Activated effector memory CD4-positive, alpha-beta T cell treated with Interleukin-2 at 50 U/mL for 16 hours (primary cell): Measurements from ENCODE around the gene ME2.
"Not testable (repeated sequence)": the region's sequence is repeated elsewhere in the genome, so short reads cannot be mapped to it uniquely, and the experiment has no call there.

ENCODE experiments used
- DNase-seq: peaks from one replicate; pipeline ENCODE4 v3.0.0-alpha.2; 2020

ME2 gene

DNA sequence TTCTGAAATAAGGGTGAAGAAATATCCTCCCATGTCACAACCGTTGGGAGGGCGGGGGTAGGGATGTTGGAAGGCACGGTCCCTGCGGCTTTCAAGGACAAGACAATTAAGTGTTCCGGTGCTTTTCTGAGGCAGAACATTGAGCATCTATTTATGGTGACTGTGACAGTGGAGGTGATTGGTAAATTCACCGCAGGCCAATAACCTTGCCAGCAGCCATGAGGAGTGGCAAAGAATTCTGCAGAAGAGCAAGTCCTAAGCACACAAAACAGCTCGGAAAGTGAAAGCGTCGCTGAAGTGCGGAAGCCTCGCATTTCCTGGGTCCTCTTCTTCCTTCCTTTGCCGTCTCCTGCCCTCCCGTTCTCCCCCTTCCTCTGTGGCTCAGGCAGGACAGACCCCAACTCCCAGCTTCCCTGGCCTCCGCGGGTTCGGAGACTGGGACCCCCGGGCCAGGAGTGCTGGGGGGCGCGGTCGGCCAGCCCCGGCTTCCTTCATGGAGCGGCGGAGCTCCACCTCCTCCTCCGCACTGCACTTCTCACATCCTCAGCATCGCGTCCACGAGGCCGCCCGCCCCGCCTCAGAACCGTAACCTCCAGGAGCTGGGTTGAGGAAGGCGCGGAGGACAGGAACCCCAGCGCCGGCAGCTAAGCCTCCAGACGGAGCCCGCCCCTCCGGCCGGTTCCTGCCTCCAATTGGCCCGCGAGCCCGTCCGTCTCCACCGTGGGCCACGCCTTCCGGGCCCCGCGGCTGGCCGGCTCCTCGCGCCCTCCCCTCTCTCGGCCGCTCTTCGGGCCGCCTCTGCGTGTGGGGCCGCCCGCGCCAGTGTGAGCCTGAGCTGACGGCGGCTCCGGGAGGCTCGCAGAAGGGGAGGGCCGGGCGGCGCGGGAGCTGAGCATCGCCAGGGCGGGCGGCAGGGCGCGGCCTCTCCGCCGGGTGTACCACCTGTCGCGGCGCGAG lies at the start of gene ME2:
ME2 (plus strand) TSS at position 774 of the 957 bp plus-strand sequence. CDS start 16,703 bp downstream, outside the sequence.
- peak; percentile 87 for DNase-seq

DNA sequence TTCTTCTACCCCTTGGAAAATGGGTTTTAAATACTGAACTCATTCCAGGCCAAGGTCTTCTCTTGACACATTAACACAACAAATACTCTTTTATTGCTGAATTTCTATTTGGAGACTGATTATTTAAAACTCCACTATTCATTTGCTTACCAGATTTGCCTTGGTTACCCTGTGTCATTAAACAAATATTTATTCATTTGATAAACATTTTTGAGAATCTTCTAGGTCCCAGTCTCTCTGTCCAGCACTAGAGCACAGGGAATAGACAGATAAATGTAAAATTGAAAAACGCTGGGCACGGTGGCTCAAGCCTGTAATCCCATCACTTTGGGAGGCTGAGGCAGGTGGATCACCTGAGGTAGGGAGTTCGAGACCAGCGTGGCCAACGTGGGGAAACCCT lies 49.3 kb upstream of the ME2 start:
- DNase-seq: no peak

DNA sequence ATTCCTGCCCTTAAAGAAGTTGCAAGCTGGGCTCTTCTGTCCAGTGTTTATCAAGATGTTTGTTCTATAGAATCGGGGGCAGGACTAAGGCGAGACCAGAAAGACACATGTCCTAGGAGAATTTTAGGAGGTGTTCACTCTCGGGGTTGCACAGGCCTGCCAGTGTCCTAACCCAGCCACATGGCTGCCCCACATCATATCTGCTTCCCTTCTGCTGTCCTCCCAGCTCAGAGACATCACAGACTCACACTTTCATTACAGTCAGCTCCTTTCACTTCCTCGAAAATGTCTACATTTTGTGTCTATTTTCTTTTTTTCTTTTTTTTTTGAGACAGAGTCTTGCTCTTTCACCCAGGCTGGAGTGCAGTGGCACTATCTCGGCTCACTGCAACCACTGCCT lies 48.4 kb upstream of the ME2 start:
- no peak for DNase-seq

DNA sequence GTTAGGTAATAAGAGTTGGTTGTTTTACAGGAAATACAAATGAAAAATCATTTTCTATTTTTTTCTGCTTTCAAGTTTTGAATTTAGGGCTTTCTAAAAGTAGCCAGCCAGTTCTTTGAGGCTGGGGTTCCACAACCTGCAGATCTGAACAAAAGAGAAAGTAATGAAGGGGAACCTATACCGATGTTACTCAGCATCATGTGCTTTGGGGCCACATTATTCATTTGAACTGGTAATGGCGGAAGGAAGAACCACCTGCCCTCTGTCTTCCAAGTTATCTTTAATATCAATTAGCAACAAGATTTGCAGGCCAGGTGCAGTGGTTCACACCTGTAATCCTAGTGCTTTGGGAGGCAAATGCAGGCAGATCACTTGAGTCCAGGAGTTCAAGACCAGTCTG lies 46.2 kb upstream of the ME2 start:
- no peak for DNase-seq

DNA sequence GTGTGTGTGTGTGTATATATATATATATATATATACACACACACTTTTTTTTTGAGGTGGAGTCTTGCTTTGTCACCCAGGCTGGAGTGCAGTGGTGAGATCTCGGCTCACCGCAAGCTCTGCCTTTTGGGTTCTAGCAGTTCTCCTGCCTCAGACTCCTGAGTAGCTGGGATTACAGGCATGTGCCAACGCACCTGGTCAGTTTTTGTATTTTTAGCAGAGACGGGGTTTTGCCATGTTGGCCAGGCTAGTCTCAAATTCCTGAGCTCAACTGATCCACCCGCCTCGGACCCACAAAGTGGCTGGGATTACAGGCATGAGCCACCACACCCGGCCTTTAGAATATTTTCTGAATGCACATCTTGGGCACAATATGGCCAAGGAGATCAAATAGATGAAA lies 45.4 kb upstream of the ME2 start:
- not testable (repeated sequence) for DNase-seq

DNA sequence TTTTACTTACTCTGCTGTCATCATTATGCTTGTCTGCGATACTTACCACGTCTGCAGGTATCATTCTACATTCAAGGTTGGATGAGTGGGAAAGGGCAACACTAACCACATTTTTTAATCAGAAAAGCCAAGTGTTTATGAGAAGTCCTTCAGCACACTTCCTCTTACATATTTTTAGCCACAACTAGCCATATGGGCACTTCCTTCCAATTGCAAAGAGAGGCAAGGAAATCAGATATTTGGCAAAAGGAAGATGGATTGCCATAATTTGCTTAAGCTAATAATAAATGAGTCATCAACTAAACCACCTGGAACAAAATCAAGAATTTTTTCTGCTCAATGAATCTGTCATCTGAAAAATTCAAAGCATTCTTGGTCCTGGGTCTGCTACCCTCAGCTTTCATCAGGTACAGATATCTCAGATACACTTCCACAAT lies 42.4 kb upstream of the ME2 start:
- no peak for DNase-seq

DNA sequence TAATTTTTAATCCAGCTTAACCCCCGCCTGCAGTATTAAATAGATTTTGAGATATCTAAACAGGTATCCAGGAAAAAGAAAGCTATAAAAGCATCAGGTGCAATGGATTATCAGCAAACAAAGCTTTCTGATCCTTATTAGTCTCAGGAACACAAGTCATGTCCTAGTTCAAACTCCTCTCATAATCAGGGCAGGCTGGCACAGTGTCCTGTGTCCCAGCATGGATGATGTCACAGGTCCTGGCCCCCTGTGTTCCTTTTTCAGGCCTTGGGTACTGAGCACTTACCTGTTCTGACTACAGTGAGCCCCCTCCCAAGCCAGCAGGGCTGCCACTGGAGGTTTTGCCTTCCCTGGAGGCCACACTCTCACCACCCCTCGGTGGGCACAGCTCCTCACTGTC lies 39.6 kb upstream of the ME2 start:
- no peak for DNase-seq

DNA sequence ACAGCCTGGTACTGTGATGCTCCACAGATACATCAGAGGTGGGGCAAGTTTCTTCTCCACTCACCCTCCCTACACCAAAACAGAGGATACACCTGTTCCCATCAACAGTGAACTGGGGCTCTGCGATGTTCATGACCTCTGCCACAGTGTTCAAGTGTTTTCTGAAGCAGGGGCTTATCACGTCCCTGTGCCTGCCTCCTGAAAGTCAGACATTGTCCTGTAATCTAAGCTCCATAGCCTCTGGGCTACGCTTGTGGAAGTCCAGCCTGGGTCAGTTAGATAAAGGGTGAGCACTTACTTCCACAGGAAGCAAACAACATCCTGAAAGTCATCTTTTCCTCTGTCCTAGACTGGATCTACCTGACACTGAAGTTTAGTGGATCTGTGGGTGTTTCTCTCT lies 38.9 kb upstream of the ME2 start:
- no peak for DNase-seq

DNA sequence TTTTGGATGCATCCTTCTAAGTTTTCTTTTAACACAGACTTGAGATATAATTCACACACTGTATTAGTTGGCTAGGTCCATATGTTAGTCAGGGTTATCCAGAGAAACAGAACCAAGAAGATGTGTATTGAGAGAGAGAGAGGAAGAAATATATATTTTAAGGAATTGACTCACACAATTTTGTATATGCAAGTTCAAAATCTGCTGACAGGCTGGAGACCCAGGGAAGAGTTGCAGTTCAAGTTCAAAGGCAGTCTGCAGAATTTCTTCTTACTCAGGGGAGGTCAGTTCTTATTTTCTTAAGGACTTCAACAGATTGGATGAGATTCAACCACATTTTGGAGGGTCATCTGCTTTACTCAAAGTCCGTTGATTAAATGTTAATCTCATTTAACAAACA lies 36.1 kb upstream of the ME2 start:
- DNase-seq: no peak

DNA sequence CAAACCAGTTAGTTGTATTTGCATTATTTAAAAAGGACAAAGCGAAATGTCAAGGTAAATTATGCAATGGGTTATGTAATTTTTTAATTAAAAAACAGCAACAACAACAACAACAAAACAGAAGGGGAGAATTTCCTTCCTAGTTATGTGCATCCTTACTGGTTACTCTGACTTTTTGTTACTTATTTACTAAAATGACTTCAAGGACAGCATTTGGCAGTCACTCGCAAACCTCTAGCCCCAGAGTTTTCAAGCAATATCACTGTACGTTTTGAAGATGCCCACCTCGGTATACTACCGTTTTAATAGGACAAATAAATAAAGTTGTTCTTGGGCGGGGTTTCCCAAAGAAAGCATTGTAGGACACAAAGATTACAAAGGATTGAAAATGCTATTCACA lies 34.4 kb upstream of the ME2 start:
- no peak for DNase-seq

DNA sequence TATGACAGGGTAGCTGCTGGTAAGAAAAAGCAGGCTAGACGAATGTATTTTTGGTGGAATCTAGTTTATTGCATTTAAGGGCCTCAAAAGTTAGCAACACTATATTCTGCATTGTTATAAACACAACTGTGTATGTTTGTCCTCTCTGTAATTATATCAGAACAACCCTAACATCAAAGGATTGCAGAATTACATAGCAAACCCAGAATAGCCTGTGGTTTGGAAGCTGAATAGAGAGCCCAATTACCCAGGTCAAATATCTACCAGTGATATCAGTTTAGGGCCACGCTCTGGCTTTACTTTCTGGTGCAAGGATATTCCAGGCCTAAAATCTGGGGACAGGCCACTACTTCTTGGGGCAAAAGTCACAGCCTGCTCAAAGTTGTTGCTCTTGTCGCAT lies 34.0 kb upstream of the ME2 start:
- no peak for DNase-seq

DNA sequence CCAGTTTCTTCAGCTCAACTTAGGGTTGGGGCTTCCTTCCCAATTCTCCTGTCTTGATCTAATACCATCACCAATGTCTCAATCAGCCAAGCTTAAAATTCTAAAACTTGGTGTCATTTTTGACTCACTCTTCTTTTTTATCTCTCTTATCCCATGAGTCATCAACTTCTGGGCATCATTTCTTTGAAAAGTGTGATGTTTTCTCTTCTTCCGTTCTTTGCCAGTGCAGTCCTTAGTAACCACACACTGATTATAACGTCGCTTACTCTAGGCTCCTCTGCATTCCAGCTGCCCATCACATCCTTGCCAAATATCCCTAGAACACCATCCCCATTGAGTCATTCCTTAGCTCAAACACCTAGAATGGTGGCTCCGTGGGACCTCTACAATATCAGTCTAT lies 31.7 kb upstream of the ME2 start:
- DNase-seq: no peak

DNA sequence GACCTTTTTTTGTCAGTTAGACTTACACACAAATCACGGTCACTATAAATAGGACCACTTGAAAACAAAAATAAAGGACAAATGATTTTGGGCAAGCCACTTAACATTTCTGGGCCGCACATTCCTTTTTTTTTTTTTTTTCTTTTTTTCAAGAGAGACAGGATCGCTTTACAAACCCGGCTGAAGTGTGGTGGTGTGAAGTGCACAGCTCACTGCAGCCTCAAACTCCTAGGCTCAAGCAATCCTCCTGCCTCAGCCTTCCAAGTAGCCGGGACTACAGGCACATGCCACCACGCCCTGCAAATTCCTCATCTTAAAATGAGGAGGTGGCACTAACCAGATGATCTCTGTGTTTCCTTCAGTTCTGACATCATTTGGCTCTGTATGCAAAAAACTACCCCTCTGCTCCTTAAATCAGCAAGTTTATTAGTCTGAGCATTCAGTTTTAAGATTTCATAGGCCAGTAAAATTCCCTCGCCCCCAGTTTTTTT lies 30.8 kb upstream of the ME2 start:
- no peak for DNase-seq

DNA sequence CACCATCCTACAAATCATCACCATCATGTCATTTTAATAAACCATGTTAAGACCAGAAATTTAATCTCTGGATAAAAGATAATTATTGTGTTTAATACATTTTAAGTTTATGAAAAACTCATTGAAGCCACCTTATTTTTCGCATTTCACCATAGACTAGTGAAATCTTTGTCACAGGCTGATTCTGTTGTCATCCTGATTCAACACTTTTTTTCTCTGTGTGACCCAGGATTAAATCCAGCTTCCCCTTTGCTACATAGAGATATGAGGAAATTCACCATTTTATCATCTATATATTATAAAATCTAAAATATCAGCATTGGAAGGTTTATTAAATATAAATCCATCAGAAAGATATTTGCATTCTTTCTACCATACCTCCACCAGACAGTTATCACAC lies 29.9 kb upstream of the ME2 start:
- DNase-seq: no peak

DNA sequence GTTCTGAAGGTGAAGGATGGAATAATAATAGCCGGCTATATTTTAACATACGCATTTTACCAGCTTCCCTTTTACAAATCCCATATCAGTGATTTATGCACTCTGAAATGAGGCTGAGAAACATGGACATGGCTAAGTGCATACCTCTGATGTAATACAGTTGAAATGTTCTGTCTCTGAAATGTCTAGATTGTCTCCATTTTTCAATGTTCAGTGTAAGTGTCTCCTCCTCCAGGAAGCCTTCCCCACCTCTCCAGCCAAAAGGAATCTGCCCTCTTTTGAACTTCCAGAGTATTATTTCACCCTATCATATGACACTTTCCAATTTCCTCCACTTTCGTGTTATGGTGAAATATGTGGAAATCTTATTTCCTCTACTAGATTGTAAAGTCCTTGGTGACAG lies 29.5 kb upstream of the ME2 start:
- DNase-seq: no peak

DNA sequence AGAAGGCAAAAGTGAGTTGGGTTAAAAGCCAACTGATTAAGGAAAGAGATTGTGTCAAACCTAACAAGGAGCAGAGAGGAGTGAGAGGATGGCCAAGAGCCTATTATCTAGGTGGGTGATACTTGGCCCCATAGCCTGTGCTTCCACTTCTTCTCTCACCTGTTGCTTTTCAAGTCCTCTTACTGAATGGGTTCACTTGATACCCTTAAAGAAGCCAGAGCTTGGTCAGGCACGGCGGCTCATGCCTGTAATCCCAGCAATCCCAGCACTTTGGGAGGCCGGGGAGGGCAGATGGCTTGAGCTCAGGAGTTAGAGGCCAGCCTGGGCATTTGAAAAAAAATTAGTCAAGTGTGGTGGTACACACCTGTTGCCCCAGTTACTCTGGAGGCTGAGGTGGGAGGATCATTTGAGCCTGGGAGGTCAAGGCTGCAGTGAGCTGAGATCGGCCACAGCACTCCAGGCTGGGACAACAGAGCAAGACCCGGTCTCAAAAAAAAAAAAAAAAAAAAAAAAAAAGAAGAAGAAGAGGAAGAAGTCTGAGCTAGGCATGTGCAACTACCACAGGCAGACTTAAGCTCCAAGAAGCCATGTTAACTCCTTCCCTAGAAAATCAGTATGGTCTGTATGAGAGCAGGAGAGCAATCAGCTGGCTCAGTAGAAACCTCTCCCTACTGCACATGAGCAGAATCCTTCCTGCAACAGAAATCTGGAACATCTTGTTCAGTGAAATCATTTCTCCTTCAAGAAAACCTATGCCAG lies 28.4 kb upstream of the ME2 start:
- DNase-seq: no peak

DNA sequence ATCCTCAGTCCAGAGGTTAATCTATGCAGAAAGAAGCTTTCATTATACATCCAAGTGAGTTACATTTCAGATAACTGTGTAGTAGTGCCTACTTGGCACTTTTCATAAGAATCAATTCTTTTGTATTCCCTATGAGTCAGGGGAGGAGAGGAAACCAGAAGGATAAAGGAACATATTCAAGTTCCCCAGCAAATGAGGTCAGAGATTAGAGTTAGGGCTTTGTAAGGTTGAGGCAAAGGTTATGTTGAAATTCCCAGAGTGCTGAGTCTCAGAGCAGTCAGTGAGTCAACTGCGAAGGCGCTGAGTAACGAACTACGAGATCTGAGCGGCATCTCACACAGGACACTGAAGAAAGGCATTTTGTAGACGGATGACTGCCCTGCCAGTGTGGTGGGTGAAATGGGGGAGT lies 25.1 kb upstream of the ME2 start:
- DNase-seq: no peak

DNA sequence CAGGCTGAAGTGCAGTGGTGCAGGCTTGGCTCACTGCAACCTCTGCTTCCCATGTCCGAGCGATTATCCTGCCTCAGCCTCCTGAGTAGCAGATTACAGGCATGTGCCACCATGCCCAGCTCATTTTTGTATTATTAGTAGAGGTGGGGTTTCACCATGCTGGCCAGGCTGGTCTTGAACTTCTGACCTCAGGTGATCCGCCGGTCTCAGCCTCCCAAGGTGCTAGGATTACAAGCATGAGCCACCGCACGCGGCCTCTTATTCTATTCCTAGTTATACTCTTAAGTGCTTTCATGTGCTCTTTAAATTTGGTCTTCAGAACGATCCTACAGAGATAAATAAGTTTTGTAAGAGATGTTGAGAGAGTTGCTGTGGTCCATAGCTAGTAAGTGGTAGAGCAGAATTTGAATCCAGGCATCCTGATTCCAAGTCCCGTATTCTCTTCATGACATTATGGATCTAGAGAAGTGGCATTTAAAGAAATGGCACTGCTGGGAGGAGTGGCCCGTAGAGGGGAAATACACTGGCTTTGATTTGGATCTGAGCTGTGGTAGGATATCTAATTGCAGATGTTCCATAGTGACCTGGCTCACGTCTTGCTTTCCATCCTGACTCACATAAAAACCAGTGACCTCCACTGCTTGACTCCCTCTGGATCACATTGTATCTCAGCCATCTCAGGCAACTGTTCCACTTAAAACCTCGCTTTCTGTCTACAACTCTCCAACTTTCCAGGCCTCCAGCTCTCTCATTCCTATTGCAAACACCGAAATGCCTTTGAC lies 22.8 kb upstream of the ME2 start:
- DNase-seq: no peak

DNA sequence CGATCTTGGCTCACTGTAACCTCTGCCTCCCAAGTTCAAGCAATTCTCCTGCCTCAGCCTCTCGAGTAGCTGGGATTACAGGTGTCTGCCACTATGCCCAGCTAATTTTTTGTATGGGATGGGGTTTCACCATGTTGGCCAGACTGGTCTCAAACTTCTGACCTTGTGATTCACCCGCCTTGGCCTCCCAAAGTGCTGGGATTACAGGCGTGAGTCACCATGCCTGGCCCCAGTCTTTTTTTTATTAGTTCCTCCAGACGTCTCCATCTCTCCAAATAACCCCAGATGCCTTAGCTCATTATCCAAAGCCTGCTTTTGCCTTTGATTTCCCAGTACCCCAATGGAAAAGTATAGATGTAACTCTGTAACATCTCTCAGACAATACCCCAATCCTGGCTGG lies 21.8 kb upstream of the ME2 start:
- not testable (repeated sequence) for DNase-seq

DNA sequence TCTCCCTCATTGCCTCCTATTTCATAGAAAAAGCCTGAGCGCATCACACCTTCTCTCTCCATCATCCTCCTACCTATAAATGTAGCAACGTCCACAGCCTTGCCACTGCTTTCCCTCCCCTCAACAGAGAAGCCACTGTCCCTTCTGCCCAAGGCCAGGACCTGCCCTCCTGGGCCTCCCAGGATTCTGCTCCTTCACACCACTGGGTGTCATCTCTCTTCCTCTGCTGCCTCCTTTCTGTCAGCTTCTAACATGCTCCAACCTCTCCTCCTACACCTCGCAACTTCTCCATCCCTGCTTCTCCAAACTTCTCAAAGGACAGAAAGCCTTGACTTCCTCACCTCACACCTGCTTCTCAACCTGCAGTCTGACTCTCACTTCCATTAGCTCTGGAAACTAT lies 21.2 kb upstream of the ME2 start:
- DNase-seq: no peak

DNA sequence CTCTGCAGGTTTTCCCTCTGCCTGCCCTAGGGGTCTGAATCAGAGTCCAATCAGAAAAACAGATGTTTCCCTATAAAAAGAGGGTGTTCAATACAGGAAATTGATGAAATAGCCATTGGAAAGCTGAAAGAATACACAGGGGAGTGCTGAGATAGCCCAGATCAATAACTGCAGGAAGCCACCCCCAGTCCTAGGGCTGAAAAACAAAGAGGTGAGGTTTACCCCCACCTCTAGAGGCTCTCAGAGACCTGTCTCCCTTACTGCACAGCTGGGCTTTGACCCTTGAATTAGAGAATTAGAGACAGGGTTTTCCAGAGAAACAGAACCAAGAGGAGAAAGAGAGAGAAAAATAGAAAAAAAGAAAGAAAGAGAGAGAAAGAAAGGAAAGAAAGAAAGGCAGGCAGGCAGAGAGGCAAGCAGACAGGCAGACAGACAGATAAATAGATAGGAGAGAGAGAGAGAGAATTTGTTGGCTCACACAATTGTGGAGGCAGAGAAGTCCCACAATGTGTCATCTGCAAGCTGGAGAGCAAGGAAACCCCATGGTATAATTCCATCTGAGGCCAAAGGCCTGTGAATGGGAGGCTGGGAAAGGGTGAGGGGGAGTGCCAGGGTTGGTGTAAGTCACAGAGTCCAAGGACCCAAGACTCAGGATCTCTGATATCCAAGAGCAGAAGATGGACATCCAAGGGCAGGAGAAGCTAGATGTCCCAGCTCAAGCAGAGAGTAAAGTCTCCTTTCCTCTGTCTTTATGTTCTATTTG lies 18.9 kb upstream of the ME2 start:
- no peak for DNase-seq

DNA sequence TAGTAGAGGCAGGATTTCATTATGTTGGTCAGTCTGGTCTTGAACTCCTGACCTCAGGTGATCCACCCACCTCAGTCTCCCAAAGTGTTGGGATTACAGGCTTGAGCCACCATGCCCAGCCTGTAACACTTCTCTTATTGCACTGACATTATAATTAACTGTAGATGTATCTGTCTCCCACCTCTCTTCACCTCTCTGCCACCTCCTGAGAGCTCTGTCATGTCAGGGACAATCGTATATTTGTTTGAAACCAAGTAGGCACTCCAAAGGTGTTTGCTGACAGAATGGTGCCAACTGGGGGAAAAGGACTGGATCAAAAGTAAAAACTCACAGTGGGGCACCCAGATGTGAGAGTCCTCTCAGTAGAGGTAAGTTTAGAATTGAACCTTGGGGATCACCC lies 17.3 kb upstream of the ME2 start:
- no peak for DNase-seq
